HG03025 (cell line): ENCODE measurements around the gene CLCA1.

Source experiments
- ATAC-seq: cut with Tn5 transposase; IDR thresholded peaks from one replicate; pipeline ENCODE4 v1.9.1; 2021; ENCODE audit warnings: mild to moderate bottlenecking, moderate library complexity; ENCODE audit not compliant: unreplicated experiment, low FRiP score

CLCA1 gene

DNA sequence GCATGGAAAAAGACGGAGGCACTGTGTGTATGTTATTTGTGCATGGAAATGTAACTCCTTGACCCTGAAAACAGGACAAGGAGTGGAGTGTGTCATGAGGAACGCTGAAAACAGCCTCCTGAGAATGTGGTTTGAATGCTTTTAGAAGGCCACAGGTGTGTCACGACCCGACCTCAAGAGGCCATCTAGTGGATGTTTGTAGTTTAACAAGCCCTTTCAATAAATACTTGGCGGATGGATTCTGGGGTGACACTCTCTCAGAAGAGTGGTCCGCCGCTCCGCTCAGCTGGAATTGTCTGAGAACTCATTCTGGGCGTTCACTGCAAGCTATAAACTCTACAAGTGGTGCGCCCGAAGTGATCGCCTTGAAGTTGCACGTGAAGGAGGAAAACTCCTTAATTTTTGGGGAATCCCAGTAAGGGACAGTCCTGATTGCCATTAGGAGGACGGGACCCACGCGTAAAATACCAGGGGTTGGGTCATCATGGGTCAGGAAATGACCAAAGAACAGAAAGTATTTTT lies 33.5 kb downstream of the CLCA1 start:
- peak; percentile 59 for ATAC-seq

GRCh38 chr1:86502721-86503405 lies 34.1 kb downstream of the CLCA1 start:
- ATAC-seq, result peak; percentile 17

DNA sequence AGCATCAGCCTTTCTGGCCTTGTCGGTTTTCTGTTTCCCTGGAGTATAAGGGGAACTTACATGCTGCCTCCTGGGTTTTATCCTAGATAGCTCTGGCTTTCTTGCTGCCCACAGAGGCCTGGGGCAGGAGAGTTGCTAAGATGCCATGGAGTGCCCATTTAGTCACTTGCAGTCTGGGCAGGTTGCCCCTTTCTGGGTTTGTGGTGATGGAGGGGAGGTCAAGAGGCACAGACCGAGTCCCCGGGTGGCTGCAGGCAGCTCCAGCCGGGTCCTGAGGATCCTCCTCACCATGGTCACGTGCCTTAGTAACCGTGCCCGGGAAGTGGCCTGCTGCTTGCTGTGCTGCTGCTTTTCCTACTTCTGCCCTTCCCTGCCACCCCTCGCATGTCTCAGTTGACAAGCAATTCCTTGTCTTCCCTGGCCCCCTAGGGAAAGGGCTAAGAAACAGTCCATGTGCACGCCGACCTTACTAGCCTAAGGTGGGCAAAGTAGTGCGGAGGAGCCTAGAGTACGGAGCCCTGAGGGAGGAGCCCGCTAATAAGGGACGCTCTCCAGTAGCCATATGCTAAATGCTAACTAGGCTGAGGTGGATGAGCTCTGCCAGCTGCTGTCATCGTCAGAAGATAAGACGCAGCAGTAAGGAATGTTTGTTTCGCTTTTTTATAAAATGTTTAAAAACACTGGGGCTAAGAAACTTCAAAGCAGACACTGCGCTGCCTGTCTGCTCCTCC lies 34.8 kb downstream of the CLCA1 start:
- ATAC-seq, result no peak

DNA sequence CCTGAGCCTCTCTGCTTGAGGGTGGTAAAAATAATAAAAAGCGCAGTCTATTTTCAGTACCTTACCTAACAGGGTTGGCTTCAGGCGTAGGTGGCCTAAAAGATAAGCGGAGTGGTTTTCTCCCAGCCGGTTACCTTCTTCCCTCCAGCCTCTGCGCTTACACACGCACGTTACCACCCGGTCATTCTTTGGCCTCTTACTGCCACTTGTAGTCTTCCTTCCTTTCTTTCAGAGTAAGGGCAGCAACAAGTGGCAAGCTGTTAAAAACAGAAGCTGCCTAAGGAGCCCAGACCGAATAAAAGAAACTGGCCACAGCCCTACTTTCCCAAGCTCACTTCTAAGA lies 35.4 kb downstream of the CLCA1 start:
- ATAC-seq, result no peak

GRCh38 chr1:86504895-86505563 lies 36.3 kb downstream of the CLCA1 start:
- ATAC-seq, result no peak

- ATAC-seq, result no peak
Observed at GRCh38 chr1:86505564-86505902, 36.8 kb downstream of the CLCA1 start.

DNA sequence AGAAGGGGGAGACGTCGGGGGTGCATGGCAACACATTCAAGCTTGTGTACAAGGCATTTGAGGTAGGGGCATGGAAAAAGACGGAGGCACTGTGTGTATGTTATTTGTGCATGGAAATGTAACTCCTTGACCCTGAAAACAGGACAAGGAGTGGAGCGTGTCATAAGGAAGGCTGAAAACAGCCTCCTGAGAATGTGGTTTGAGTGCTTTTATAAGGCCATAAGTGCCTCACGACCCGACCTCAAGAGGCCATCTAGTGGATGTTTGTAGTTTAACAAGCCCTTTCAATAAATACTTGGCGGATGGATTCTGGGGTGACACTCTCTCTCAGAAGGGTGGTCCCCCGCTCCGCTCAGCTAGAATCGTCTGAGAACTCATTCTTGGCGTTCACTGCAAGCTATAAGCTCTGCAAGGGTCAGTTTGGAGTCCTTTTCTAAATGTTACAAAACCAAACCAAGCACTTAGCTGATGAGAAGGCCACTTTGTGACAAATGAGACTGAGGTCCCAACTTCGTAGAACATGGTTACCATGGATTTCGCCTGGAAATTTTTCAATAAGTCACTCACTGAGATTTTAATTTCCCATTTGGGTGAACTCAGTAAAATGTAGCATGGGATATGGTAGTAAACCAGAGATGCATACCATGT lies 39.3 kb downstream of the CLCA1 start:
- ATAC-seq, result no peak

DNA sequence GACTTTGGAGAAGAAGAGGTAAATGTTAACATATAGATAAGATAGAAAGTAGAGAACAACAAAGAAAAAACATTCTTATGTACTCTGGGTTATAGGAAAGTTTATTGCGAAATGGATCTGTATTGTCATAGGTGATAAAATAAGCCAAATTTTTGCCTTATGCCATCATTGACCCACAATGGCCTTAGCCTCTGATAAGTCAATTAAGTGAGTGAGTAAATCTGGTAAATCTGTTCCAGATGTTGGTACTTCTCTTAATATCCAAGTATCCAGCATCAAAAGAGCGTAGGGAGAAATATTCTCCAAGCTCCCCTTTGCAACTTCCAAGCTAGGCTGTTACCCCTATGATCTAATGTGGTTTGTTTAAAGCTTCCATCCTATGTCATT lies 39.8 kb downstream of the CLCA1 start:
- no peak for ATAC-seq

DNA sequence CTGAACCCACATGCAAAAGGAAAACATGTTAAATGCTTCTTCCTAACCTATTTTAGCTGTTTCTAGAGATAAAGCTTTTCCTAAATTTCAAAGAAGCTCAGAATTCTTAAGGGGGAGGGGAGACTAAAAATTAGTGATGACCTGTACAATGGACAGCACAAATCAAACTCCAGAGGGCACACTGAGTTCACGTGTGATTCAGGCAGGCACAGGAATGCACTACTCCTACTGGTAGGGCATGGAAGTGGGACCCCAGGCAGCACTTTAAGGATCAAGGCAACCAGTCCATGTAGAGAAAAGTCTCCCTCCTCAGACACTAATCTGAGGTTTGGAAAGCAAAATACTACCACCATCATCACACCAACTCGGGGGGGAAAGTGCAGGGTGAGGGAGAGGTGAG lies 46.9 kb downstream of the CLCA1 start:
- ATAC-seq, result no peak

- no peak for ATAC-seq
Observed at GRCh38 chr1:86516335-86516734, 47.6 kb downstream of the CLCA1 start.

GRCh38 chr1:86517336-86517735 lies 48.6 kb downstream of the CLCA1 start:
- no peak for ATAC-seq

- no peak for ATAC-seq
Observed at GRCh38 chr1:86520789-86521521, 52.2 kb downstream of the CLCA1 start.

DNA sequence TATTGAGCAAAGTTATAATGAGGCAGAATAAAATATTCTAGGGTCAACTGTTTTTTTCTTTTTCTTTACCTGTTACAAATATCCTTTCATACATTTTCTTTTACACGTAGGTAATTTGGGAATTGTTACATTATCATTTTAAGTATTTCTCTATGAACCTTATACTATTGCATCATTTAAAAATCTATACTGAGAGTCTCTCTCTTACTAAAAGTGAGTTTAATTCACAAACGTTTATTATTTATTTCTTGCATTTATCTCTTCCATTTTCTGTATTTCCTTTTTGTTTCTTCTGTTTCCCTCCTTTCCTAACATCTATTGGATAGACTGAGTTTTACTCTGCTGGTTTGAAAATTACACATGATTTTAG lies 52.8 kb downstream of the CLCA1 start:
- no peak for ATAC-seq

- no peak for ATAC-seq
Observed at GRCh38 chr1:86522240-86522639, 53.5 kb downstream of the CLCA1 start.

DNA sequence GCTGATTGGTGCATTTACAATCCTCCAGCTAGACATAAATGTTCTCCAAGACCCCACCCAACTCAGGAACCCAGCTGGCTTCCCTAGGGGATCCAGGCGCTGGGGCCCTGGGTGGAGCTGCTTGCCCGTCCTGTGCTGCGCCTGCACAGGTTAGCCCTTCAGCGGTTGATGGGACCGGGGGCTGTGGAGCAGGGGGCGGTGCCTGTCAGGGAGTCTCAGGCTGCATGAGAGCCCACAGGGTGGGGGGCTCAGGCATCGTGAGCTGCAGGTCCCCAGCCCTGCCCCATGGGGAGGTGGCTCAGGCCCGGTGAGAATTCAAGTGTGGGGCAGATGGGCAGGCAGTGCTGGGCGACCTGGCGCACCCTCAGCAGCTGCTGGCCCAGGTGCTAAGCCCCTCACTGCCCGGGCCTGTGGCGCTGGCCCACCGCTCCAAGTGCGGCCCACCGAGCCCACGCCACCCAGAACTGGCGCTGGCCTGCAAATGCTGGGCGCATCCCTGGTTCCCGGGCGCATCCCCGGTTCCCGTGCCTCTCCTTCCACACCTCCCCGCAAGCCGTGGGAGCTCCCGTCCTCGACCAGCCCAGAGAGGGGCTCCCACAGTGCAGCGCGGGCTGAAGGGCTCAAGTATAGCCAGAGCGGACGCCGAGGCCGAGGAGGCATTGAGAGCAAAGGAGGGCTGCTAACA lies 55.1 kb downstream of the CLCA1 start:
- ATAC-seq, result no peak

DNA sequence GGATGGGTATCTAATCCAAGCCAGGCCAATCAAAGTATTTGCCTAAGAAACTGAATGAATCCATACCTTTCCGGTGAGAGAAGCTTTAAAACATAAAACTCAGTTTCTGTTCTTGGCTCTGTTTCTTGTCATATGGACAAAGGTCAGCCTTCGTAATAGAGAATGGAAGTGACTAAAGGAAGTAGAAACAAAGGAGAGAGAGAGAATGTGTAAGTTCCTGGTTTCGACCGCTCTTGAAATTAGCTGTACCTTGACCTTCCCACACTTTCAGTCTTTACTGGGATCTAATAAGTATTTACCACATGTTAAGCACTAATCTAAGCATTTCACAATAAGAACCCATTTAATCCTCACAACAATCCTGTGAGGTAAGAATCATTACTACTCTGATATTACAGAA lies 58.6 kb downstream of the CLCA1 start:
- ATAC-seq, result no peak

- no peak for ATAC-seq
Observed at GRCh38 chr1:86530211-86530845, 61.6 kb downstream of the CLCA1 start.

- ATAC-seq, result no peak
Observed at GRCh38 chr1:86537928-86538695, 69.4 kb downstream of the CLCA1 start.

GRCh38 chr1:86538775-86539174 lies 70.0 kb downstream of the CLCA1 start:
- ATAC-seq, result no peak
